ENCODE data around the gene PRRC2B. TPM values are rescaled to one million over a fixed set of nuclear protein-coding genes. Genes with fewer than 3 reads are reported as not detected.
"Not testable (repeated sequence)": the region's sequence is repeated elsewhere in the genome, so short reads cannot be mapped to it uniquely, and the experiment has no call there.

PRRC2B gene
- total RNA-seq, 1 experiment from 2014 or later: 170 TPM

DNA sequence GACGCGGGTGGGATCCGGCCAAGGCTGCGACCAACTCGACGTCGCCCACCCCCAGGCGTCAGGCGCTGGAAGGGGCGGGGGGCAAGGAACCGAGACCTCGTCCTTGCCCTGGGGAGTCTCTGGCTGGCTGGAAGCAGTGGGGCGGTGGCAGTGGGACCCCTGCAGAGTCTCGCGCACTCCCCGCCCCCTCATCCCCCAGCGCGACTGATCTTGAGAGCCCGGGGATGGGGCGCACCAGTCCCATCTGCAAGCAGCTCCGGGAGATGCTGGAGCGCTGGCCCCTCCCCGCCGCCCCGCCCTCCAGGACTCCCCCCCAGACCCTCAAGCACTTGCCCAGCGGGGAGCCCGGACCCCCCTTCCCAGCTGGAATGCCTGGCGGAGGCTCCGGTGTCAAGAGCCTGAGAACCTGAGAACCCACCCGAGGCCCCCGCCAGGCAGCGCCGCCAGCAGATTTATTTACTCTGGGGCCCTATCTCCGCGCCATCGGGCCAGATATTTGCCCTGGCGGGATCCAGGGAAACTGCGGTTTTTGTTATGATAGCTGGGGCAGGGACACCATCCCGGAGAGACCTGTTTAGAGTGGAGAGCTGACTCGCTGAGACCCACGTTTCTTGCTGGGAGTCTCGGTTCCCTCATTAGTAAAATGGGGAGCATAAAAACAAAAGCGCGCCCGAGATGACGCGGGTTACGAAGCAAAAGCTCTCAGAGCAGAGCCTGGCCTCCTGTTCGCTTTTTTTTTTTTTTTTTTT, 152.6 kb downstream of the PRRC2B start (continued):
- TF ChIP-seq, protein P1, sequence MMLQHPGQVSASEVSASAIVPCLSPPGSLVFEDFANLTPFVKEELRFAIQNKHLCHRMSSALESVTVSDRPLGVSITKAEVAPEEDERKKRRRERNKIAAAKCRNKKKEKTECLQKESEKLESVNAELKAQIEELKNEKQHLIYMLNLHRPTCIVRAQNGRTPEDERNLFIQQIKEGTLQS (IDR thresholded peaks at IDR 0.05): no peak

DNA sequence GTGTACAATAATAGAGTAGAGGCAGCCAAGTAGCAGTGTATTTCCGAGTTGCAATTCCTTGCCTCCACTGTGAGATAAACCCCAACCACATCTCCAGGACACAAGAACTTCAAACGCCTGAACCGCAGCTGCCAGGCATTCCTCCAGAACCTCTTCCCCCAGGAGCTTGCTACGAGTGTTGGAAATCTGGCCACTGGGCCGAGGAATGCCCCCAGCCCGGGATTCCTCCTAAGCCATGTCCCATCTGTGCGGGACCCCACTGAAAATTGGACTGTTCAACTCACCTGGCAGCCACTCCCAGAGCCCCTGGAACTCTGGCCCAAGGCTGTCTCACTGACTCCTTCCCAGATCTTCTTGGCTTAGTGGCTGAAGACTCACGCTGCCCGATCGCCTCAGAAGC, 155.3 kb downstream of the PRRC2B start:
- intact Hi-C loops (cut with micrococcal nuclease); H3K4me3 ChIP-seq (replicated peaks in 1 of 2; ENCODE audit: low read depth in 1 of 2, low read length in 2 of 2); H4K20me1 ChIP-seq (ENCODE audit: insufficient read depth); H3K27ac ChIP-seq (ENCODE audit: low read depth, low read length); RAD21 ChIA-PET (ENCODE audit: low non-redundant PET in 1 of 2, low total read pairs in 2 of 2, uncharacterized antibody in 2 of 2, unreplicated experiment in 2 of 2); H3K4me2 ChIP-seq (ENCODE audit: low read length); H3K9me2 ChIP-seq (ENCODE audit: insufficient read depth); H3K9ac ChIP-seq (ENCODE audit: low read length); H3K4me1 ChIP-seq (ENCODE audit: control insufficient read depth in 1 of 2, insufficient read depth in 2 of 2, low read length in 2 of 2); H2AFZ ChIP-seq (ENCODE audit: low read depth, low read length, poor library complexity, severe bottlenecking); POLR2A ChIA-PET; H3K27me3 ChIP-seq (ENCODE audit: insufficient read depth, low read length); BruUV-seq (replicated peaks); ATAC-seq; H3K36me3 ChIP-seq (ENCODE audit: control insufficient read depth in 1 of 2, insufficient read depth in 2 of 2, low read length in 2 of 2); H3K9me3 ChIP-seq (ENCODE audit: control insufficient read depth in 1 of 2, insufficient read depth in 1 of 2, low read depth in 1 of 2, low read length in 2 of 2); CTCF ChIA-PET; DNase-seq (ENCODE audit: low read depth, low spot score); H3K79me2 ChIP-seq (ENCODE audit: insufficient read depth, low read length): not testable (repeated sequence)

Other genes starting within 250 kb of the PRRC2B start
- gene FAM78A, start 117.6 kb upstream of the PRRC2B start, total RNA-seq (2021; ENCODE audit: unreplicated experiment): 3.4 TPM
- 0.37 TPM for gene PLPP7, start 104.4 kb upstream of the PRRC2B start, total RNA-seq (2021; ENCODE audit: unreplicated experiment)
- gene POMT1, start 108.8 kb downstream of the PRRC2B start, total RNA-seq (2021; ENCODE audit: unreplicated experiment): 21.4 TPM
- 17.5 TPM for gene UCK1, start 137.2 kb downstream of the PRRC2B start, total RNA-seq (2021; ENCODE audit: unreplicated experiment)
- not detected for gene PRRT1B, start 151.4 kb downstream of the PRRC2B start, total RNA-seq (2021; ENCODE audit: unreplicated experiment)

All from HCT116 (cell line).